Endothelial cell of umbilical vein (primary cell): ENCODE data around the gene ITGA3. TPM values are rescaled to one million over a fixed set of nuclear protein-coding genes. Genes with fewer than 3 reads are reported as not detected.

Experiments
- BruUV-seq: library from RNA; stranded (reverse); fragments of 400-500 nt; replicated peaks from 2 replicates; lab custom pipeline; 2021; lab: Mats Ljungman, UMichigan
- CTCF ChIA-PET: fragments of 300-600, 350-600 bp; sonication (Branson Sonifier 250); formaldehyde crosslinking; loops from one replicate; lab custom pipeline; 2021; ENCODE audit warnings: antibody characterized with exemption, inconsistent platforms; lab: Charles Lee
- POLR2A ChIA-PET: fragments of 300-600, 350-600 bp; sonication (Branson Sonifier 250); formaldehyde crosslinking; loops from one replicate; lab custom pipeline; 2021; ENCODE audit warnings: antibody characterized with exemption, inconsistent platforms; lab: Charles Lee
- DNase-seq: peaks from one replicate; pipeline ENCODE4 v3.0.0-alpha.2; 2011; ENCODE audit warnings: low read depth, low spot score
- FAIRE-seq: peaks from 2 replicates; lab custom pipeline; 2011; peaks lifted over from hg19 to GRCh38; lab: Jason Lieb, UNC
- H2AFZ ChIP-seq: 2 replicates; pipeline ENCODE4 v1.6.0; 2012; ENCODE audit warnings: low read depth, low read length, control low read depth, inconsistent platforms
- H3K27ac ChIP-seq: 2 replicates; pipeline ENCODE4 v1.5.1; 2011; ENCODE audit warnings: low read depth, mild to moderate bottlenecking, control low read depth, low read length, moderate library complexity; ENCODE audit not compliant: insufficient read depth
- H3K27me3 ChIP-seq, 2 experiments: 2 replicates each; pipeline versions ENCODE4 v1.6.0 to v1.6.1; 2011; ENCODE audit warnings: low read length in 2 of 2, mixed read lengths in 1 of 2; ENCODE audit not compliant: control insufficient read depth in 2 of 2, insufficient read depth in 2 of 2
- H3K36me3 ChIP-seq, 2 experiments: 2 replicates in 1 of 2; 3 replicates in 1 of 2; pipeline ENCODE4 v1.5.1; 2011; ENCODE audit warnings: low read length in 2 of 2, mild to moderate bottlenecking in 1 of 2, moderate library complexity in 1 of 2; ENCODE audit not compliant: control insufficient read depth in 2 of 2, insufficient read depth in 2 of 2; ENCODE audit errors: extremely low read depth in 1 of 2
- H3K4me1 ChIP-seq: 3 replicates; pipeline ENCODE4 v1.5.1; 2011; ENCODE audit warnings: mild to moderate bottlenecking, low read length; ENCODE audit not compliant: control insufficient read depth, insufficient read depth; ENCODE audit errors: extremely low read depth
- H3K4me2 ChIP-seq: 2 replicates; pipeline ENCODE4 v1.6.1; 2011; ENCODE audit warnings: low read length, control low read depth, mixed read lengths; ENCODE audit not compliant: insufficient read depth
- H3K4me3 ChIP-seq, 3 experiments: fragments of 200-600 bp in 1 of 3; sonication (generic), shearing (Covaris generic) in 1 of 3; replicated peaks in 1 of 3; 2 replicates each; pipeline ENCODE4 v1.5.1; 2011 to 2016; ENCODE audit warnings: control low read depth in 3 of 3, low read length in 3 of 3, mild to moderate bottlenecking in 2 of 3, inconsistent platforms in 1 of 3, low read depth in 1 of 3, moderate library complexity in 1 of 3; ENCODE audit not compliant: insufficient read depth in 1 of 3
- H3K79me2 ChIP-seq: 2 replicates; pipeline ENCODE4 v1.6.0; 2012; ENCODE audit warnings: low read length, inconsistent platforms; ENCODE audit not compliant: control insufficient read depth, insufficient read depth
- H3K9ac ChIP-seq: replicated peaks from 2 replicates; pipeline ENCODE3; 2011; ENCODE audit warnings: low read length, control low read depth; ENCODE audit not compliant: insufficient read depth; ENCODE audit errors: extremely low read depth
- H3K9me1 ChIP-seq: replicated peaks from 3 replicates; pipeline ENCODE4 v1.6.0; 2011; ENCODE audit warnings: mild to moderate bottlenecking, low read length; ENCODE audit not compliant: control insufficient read depth, insufficient read depth; ENCODE audit errors: extremely low read depth
- H3K9me3 ChIP-seq: replicated peaks from 2 replicates; pipeline ENCODE4 v1.5.1; 2012; ENCODE audit warnings: low read length, inconsistent platforms; ENCODE audit not compliant: control insufficient read depth, insufficient read depth
- H4K20me1 ChIP-seq: replicated peaks from 2 replicates; pipeline ENCODE3; 2011; ENCODE audit warnings: mild to moderate bottlenecking, low read length; ENCODE audit not compliant: control insufficient read depth, insufficient read depth; ENCODE audit errors: extremely low read depth
- EZH2 ChIP-seq: IDR thresholded peaks from 2 replicates; pipeline ENCODE4 v1.6.1; 2012; ENCODE audit warnings: borderline replicate concordance, low read depth, mild to moderate bottlenecking, moderate library complexity, low read length, inconsistent platforms; ENCODE audit not compliant: severe bottlenecking
- FOS ChIP-seq: IDR thresholded peaks from 2 replicates; pipeline ENCODE4 v1.6.1; 2011; ENCODE audit warnings: mild to moderate bottlenecking, low read length, moderate library complexity, borderline replicate concordance; ENCODE audit not compliant: insufficient read depth
- GATA2 ChIP-seq: IDR thresholded peaks from 2 replicates; pipeline ENCODE4 v1.7.0; 2011; ENCODE audit warnings: low read depth, mild to moderate bottlenecking, moderate library complexity, mixed read lengths, low read length; ENCODE audit not compliant: insufficient read length, insufficient read depth
- JUN ChIP-seq: IDR thresholded peaks from 2 replicates; pipeline ENCODE4 v1.6.1; 2011; ENCODE audit warnings: borderline replicate concordance, low read depth; ENCODE audit not compliant: insufficient read length, insufficient read depth
- POLR2A ChIP-seq: IDR thresholded peaks from 2 replicates; pipeline ENCODE4 v1.6.1; 2012; ENCODE audit warnings: low read depth, mild to moderate bottlenecking, control low read depth, low read length
- POLR2AphosphoS5 ChIP-seq: IDR thresholded peaks from 2 replicates; pipeline ENCODE4 v1.6.1; 2012; ENCODE audit warnings: low read depth, mild to moderate bottlenecking, control low read depth, low read length, moderate library complexity; ENCODE audit not compliant: insufficient read depth
- dilution Hi-C: fragments of 300-500 bp; cut with MboI; formaldehyde crosslinking; loops from one replicate; pipeline ENCODE4 v1.15.0; 2019; ENCODE audit warnings: low sequenced_read_pairs; ENCODE audit not compliant: extremely low pct_ligation_motif_present
- intact Hi-C: fragments of 100-400 bp; cut with micrococcal nuclease; formaldehyde crosslinking; loops from one replicate; pipeline ENCODE4 v1.10.0; 2022
- polyA plus RNA-seq, 4 experiments: library from polyadenylated mRNA; depleted of rRNA in 3 of 4; stranded (reverse) in 3 of 4; unstranded in 1 of 4; fragments of >200 nt; gene quantifications; 2 replicates each; pipeline versions ENCODE4 v1.2.1 to v1.2.3, GENCODE V29; 2011 to 2012; ENCODE audit warnings: missing spikeins in 1 of 4
- total RNA-seq: library from RNA; stranded (reverse); gene quantifications from 2 replicates; pipeline ENCODE4 v1.2.3, GENCODE V29; 2021
- TF ChIP-seq, protein P1 (sequence below): IDR thresholded peaks from 2 replicates; pipeline ENCODE4 v1.6.1; 2011; ENCODE audit not compliant: insufficient read depth, insufficient read length
- TF ChIP-seq, protein P2 (sequence below), 2 donors: IDR thresholded peaks; 1 replicate in 1 of 2; 2 replicates in 1 of 2; pipeline ENCODE4 v1.5.1; 2011; ENCODE audit warnings: low read length in 2 of 2, mild to moderate bottlenecking in 2 of 2, moderate library complexity in 2 of 2, control low read depth in 1 of 2, inconsistent platforms in 1 of 2, low read depth in 1 of 2; ENCODE audit not compliant: insufficient read depth in 1 of 2; ENCODE audit errors: extremely low read depth in 1 of 2

Gene ITGA3
- total and polyA plus RNA-seq, 2 donors (not counting 3 experiments of a cell fraction or from before 2014, with no cell fraction given), result 92.7 to 112 TPM

DNA sequence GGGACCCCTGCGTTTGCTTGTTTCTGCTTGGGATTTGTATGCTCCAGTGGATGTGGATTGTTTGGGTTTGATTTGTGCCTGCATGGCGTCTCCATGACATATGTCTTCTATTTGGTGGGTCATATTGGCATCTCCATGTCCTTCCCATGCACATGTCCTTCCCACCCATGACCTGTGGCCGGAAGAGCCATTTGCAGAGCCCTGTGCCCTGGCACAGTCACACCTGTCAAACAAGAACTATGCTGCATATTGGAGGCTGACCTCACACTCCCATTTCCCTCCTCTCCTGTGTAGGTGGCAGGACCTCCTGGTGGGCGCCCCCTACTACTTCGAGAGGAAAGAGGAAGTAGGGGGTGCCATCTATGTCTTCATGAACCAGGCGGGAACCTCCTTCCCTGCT lies 15.8 kb downstream of the ITGA3 start:
- Histone ChIP-seq H3K27ac (no peak overlapping the region), H3K9ac (no peak overlapping the region), H2AFZ (no peak overlapping the region), H3K27me3 (no peaks in the 10 kb centered on the region), H3K9me1 (no peaks in the 10 kb centered on the region), H3K36me3 (peaks cover 11 to 32% of the 10 kb centered on the region in 2 experiments), H4K20me1 (no peaks in the 10 kb centered on the region), H3K4me2 (no peak overlapping the region), H3K79me2 (peaks cover 2% of the 10 kb centered on the region), H3K9me3 (no peaks in the 10 kb centered on the region), H3K4me1 (no peaks in the 10 kb centered on the region), H3K4me3 (no peak overlapping the region)
- POLR2A ChIA-PET, result no interaction called here
- no TSS peak for BruUV-seq
- FAIRE-seq, result no peak
- dilution Hi-C loops (no loop called here), intact Hi-C loops (no loop called here)
- CTCF ChIA-PET, result interaction anchor here (1.0 kb wide), 1 partner anchor 45 kb away, joined by 3 read pairs; no protein-coding TSS in a partner anchor
- TF ChIP-seq, protein P1, sequence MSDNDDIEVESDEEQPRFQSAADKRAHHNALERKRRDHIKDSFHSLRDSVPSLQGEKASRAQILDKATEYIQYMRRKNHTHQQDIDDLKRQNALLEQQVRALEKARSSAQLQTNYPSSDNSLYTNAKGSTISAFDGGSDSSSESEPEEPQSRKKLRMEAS, result no peak
- TF ChIP-seq FOS (no peak), JUN (no peak), EZH2 (no peak), POLR2A (no peak), GATA2 (no peak), POLR2AphosphoS5 (no peak)
- TF ChIP-seq, protein P2, sequence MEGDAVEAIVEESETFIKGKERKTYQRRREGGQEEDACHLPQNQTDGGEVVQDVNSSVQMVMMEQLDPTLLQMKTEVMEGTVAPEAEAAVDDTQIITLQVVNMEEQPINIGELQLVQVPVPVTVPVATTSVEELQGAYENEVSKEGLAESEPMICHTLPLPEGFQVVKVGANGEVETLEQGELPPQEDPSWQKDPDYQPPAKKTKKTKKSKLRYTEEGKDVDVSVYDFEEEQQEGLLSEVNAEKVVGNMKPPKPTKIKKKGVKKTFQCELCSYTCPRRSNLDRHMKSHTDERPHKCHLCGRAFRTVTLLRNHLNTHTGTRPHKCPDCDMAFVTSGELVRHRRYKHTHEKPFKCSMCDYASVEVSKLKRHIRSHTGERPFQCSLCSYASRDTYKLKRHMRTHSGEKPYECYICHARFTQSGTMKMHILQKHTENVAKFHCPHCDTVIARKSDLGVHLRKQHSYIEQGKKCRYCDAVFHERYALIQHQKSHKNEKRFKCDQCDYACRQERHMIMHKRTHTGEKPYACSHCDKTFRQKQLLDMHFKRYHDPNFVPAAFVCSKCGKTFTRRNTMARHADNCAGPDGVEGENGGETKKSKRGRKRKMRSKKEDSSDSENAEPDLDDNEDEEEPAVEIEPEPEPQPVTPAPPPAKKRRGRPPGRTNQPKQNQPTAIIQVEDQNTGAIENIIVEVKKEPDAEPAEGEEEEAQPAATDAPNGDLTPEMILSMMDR (IDR thresholded peaks at IDR 0.05; ENCODE audit: extremely low read depth in 1 of 2, insufficient read depth in 1 of 2, low read depth in 1 of 2, low read length in 2 of 2), result no peak
- no peak for DNase-seq
